Measurements from ENCODE around the gene HS3ST3B1. TPM values are rescaled to one million over a fixed set of nuclear protein-coding genes. Genes with fewer than 3 reads are reported as not detected.

HS3ST3B1 gene
- total and polyA plus RNA-seq, 2 of the 4 experiments (the other 2 are of a cell fraction): 3.1 to 4.3 TPM

GRCh38 chr17:14381606-14382005 lies 80.7 kb downstream of the HS3ST3B1 start:
- Histone ChIP-seq H4K5ac (ENCODE audit: low read depth, low read length) (no peak overlapping the region), H4K91ac (ENCODE audit: insufficient read depth, low read depth, low read length) (no peak overlapping the region), H2BK20ac (ENCODE audit: low read depth, low read length) (no peak overlapping the region), H2BK15ac (ENCODE audit: low read depth, low read length) (no peak overlapping the region), H3K4ac (ENCODE audit: low read depth, low read length) (no peak overlapping the region), H2BK120ac (ENCODE audit: low read depth, low read length) (no peak overlapping the region), H3K14ac (replicated peaks; ENCODE audit: low read depth, low read length) (no peak overlapping the region), H4K8ac (ENCODE audit: low read depth in 2 of 2, low read length in 2 of 2) (no peak overlapping the region), H2BK5ac (ENCODE audit: low read depth, low read length, poor library complexity, severe bottlenecking) (no peak overlapping the region), H3K9ac (ENCODE audit: low read depth, low read length) (no peak overlapping the region), H3K18ac (ENCODE audit: low read depth, low read length) (no peak overlapping the region), H2AK9ac (replicated peaks; ENCODE audit: low read depth, low read length, poor library complexity) (no peak overlapping the region), H3K9me1 (ENCODE audit: insufficient read depth, low read length) (no peaks in the 10 kb centered on the region), H4K20me1 (ENCODE audit: insufficient read depth, low read length) (no peaks in the 10 kb centered on the region), H3K4me3 (ENCODE audit: insufficient read depth, low read depth, low read length) (no peak overlapping the region), H3K56ac (ENCODE audit: extremely low read depth, insufficient read depth, low read length) (no peak overlapping the region), H3K27me3 (ENCODE audit: control insufficient read depth, insufficient read depth, low read length) (no peaks in the 10 kb centered on the region), H3K79me1 (ENCODE audit: low read depth in 1 of 2, low read length in 2 of 2) (no peaks in the 10 kb centered on the region), H2AK5ac (ENCODE audit: low read depth, low read length) (no peak overlapping the region), H3K36me3 (ENCODE audit: control insufficient read depth, insufficient read depth, low read length) (no peaks in the 10 kb centered on the region), H3K23ac (ENCODE audit: low read depth, low read length) (no peak overlapping the region), H3K4me2 (ENCODE audit: low read depth, low read length) (no peak overlapping the region), H3K4me1 (ENCODE audit: control insufficient read depth, insufficient read depth, low read length) (no peaks in the 10 kb centered on the region), H3K9me3 (ENCODE audit: control insufficient read depth, insufficient read depth, low read length) (no peaks in the 10 kb centered on the region), H2AFZ (replicated peaks; ENCODE audit: low read length, poor library complexity) (no peak overlapping the region), H3K27ac (ENCODE audit: insufficient read depth, low read length) (no peak overlapping the region)
- ATAC-seq (ENCODE audit: low read depth) (no peak), DNase-seq (no peak)
- TF ChIP-seq POLR2A (IDR thresholded peaks at IDR 0.05; ENCODE audit: low read depth, low read length): no peak
- no peak for TF ChIP-seq RFX5 (IDR thresholded peaks at IDR 0.05; ENCODE audit: low read depth, low read length)
- TF ChIP-seq RCOR1 (IDR thresholded peaks at IDR 0.05; ENCODE audit: insufficient replicate concordance, low read length): no peak
- TF ChIP-seq FOS (IDR thresholded peaks at IDR 0.05; ENCODE audit: low read depth, low read length): no peak
- TF ChIP-seq CEBPB (IDR thresholded peaks at IDR 0.05; ENCODE audit: low read depth, low read length): no peak
- no peak for TF ChIP-seq MAFK (IDR thresholded peaks at IDR 0.05; ENCODE audit: low read depth, low read length)
- TF ChIP-seq BHLHE40 (IDR thresholded peaks at IDR 0.05; ENCODE audit: low read depth, low read length): no peak
- TF ChIP-seq USF2 (IDR thresholded peaks at IDR 0.05; ENCODE audit: low read depth, low read length): no peak
- no peak for TF ChIP-seq MXI1 (IDR thresholded peaks at IDR 0.05; ENCODE audit: borderline replicate concordance, low read depth, low read length)
- TF ChIP-seq SMC3 (IDR thresholded peaks at IDR 0.05; ENCODE audit: low read depth, low read length): no peak
- TF ChIP-seq ELK1 (IDR thresholded peaks at IDR 0.05; ENCODE audit: borderline replicate concordance, low read depth, low read length): no peak
- TF ChIP-seq RAD21 (IDR thresholded peaks at IDR 0.05; ENCODE audit: low read length): no peak
- POLR2A ChIA-PET (ENCODE audit: unreplicated experiment): no interaction called here
- 100% methylated on average over 1 of the region's 6 CpGs; no CpG with 5 or more reads in 1 of the 2 experiments for WGBS, 2 experiments (ENCODE audit: extremely low coverage in 2 of 2, insufficient read length in 1 of 2)
- dilution Hi-C loops (cut with HindIII; ENCODE audit: low sequenced_read_pairs, unreplicated experiment): no loop called here
- in situ Hi-C loops (cut with MboI; ENCODE audit: low sequenced_read_pairs): no loop called here
- intact Hi-C loops (cut with micrococcal nuclease): no loop called here
- no TSS peak for BruUV-seq (replicated peaks)
- CTCF ChIA-PET: interaction anchor here (1.2 kb wide), 1 partner anchor 357 kb away, joined by 3 read pairs; no protein-coding TSS in a partner anchor
